Stimulated activated CD4-positive, alpha-beta T cell treated with anti-CD3 and anti-CD28 coated beads, Interleukin-4, amount 100 ng/mL, for 48 hours (primary cell): ENCODE results near the gene PGGHG.
"Not testable (repeated sequence)": the region's sequence is repeated elsewhere in the genome, so short reads cannot be mapped to it uniquely, and the experiment has no call there.

Experiments used
- DNase-seq, 2 donors: peaks; one replicate each; pipeline ENCODE4 v3.0.0-alpha.2; 2020; ENCODE audit warnings: low read depth in 2 of 2

Gene PGGHG

GRCh38 chr11:288478-289397 lies at the start of gene PGGHG:
Gene PGGHG (plus strand): TSS chr11:289126. CDS start chr11:289817, 691 bp downstream.
- DNase-seq: no peak

- DNase-seq: no peak
These were observed 48.6 kb upstream of the PGGHG start for GRCh38 chr11:240315-240714.

GRCh38 chr11:241634-242033 lies 47.3 kb upstream of the PGGHG start:
- no peak for DNase-seq

GRCh38 chr11:244376-244775 lies 44.5 kb upstream of the PGGHG start:
- no peak for DNase-seq

GRCh38 chr11:249062-249461 lies 39.9 kb upstream of the PGGHG start:
- no peak for DNase-seq

GRCh38 chr11:250274-250673 lies 38.7 kb upstream of the PGGHG start:
- DNase-seq: no peak

GRCh38 chr11:250740-251299 lies 38.1 kb upstream of the PGGHG start:
- peak; percentile 68 to 69 for DNase-seq

- DNase-seq: no peak
These were observed 37.4 kb upstream of the PGGHG start for GRCh38 chr11:251550-251949.

- DNase-seq: no peak
These were observed 36.3 kb upstream of the PGGHG start for GRCh38 chr11:252666-253065.

GRCh38 chr11:253160-253885 lies 35.6 kb upstream of the PGGHG start:
- DNase-seq: no peak

- DNase-seq: no peak
These were observed 35.0 kb upstream of the PGGHG start for GRCh38 chr11:253886-254270.

GRCh38 chr11:255176-255575 lies 33.8 kb upstream of the PGGHG start:
- no peak for DNase-seq

GRCh38 chr11:255816-256215 lies 33.1 kb upstream of the PGGHG start:
- no peak for DNase-seq

GRCh38 chr11:256952-257737 lies 31.8 kb upstream of the PGGHG start:
- DNase-seq: no peak

GRCh38 chr11:257766-258493 lies 31.0 kb upstream of the PGGHG start:
- no peak for DNase-seq

- DNase-seq: no peak
These were observed 29.5 kb upstream of the PGGHG start for GRCh38 chr11:259413-259812.

GRCh38 chr11:261624-262023 lies 27.3 kb upstream of the PGGHG start:
- DNase-seq: no peak

GRCh38 chr11:266676-267439 lies 22.1 kb upstream of the PGGHG start:
- DNase-seq: no peak

GRCh38 chr11:267491-267994 lies 21.4 kb upstream of the PGGHG start:
- no peak for DNase-seq

GRCh38 chr11:268716-269145 lies 20.2 kb upstream of the PGGHG start:
- not testable (repeated sequence) for DNase-seq
